ENCODE results near the gene MYLK2.

GRCh38 chr20:31869673-31869941, 50.5 kb downstream of the MYLK2 start:
- TF ChIP-seq, protein P1, sequence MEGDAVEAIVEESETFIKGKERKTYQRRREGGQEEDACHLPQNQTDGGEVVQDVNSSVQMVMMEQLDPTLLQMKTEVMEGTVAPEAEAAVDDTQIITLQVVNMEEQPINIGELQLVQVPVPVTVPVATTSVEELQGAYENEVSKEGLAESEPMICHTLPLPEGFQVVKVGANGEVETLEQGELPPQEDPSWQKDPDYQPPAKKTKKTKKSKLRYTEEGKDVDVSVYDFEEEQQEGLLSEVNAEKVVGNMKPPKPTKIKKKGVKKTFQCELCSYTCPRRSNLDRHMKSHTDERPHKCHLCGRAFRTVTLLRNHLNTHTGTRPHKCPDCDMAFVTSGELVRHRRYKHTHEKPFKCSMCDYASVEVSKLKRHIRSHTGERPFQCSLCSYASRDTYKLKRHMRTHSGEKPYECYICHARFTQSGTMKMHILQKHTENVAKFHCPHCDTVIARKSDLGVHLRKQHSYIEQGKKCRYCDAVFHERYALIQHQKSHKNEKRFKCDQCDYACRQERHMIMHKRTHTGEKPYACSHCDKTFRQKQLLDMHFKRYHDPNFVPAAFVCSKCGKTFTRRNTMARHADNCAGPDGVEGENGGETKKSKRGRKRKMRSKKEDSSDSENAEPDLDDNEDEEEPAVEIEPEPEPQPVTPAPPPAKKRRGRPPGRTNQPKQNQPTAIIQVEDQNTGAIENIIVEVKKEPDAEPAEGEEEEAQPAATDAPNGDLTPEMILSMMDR (IDR thresholded peaks at IDR 0.05): no peak
- TF ChIP-seq POLR2AphosphoS5 (IDR thresholded peaks at IDR 0.05) (no peak), POLR2A (IDR thresholded peaks at IDR 0.05) (no peak), EP300 (IDR thresholded peaks at IDR 0.05; ENCODE audit: low read depth) (no peak)
